Smooth muscle cell (in vitro differentiated cells): ENCODE measurements around the gene RDH12. TPM values are rescaled to one million over a fixed set of nuclear protein-coding genes. Genes with fewer than 3 reads are reported as not detected.

Experiments used
- DNase-seq: peaks from one replicate; lab custom pipeline; 2025; ENCODE audit not compliant: unreplicated experiment; lab: John Stamatoyannopoulos, UW
- H2AFZ ChIP-seq: fragments of 200-600 bp; sonication (generic); 2 replicates; pipeline ENCODE4 v1.6.0; 2016; ENCODE audit warnings: antibody characterized with exemption, low read depth, mild to moderate bottlenecking
- H3F3A ChIP-seq: fragments of 200-600 bp; sonication (generic); 2 replicates; pipeline ENCODE4 v1.6.0; 2017; ENCODE audit warnings: antibody characterized with exemption, low read depth
- H3K27ac ChIP-seq: fragments of 200-600 bp; sonication (generic); 2 replicates; pipeline ENCODE4 v1.5.1; 2016; ENCODE audit warnings: low read depth, mild to moderate bottlenecking
- H3K27me3 ChIP-seq: fragments of 200-600 bp; sonication (generic); 2 replicates; pipeline ENCODE4 v1.6.1; 2016; ENCODE audit warnings: low read depth, mild to moderate bottlenecking
- H3K36me3 ChIP-seq: fragments of 200-600 bp; sonication (generic); 2 replicates; pipeline ENCODE4 v1.5.1; 2016; ENCODE audit warnings: low read depth
- H3K4me1 ChIP-seq: fragments of 200-600 bp; sonication (generic); 2 replicates; pipeline ENCODE4 v1.5.1; 2016; ENCODE audit warnings: low read depth
- H3K4me2 ChIP-seq: fragments of 200-600 bp; sonication (generic); 2 replicates; pipeline ENCODE4 v1.6.0; 2016; ENCODE audit warnings: mild to moderate bottlenecking
- H3K4me3 ChIP-seq: fragments of 200-600 bp; sonication (generic); 2 replicates; pipeline ENCODE4 v1.5.1; 2016; ENCODE audit warnings: mild to moderate bottlenecking
- H3K79me2 ChIP-seq: fragments of 200-600 bp; sonication (generic); 2 replicates; pipeline ENCODE4 v1.6.0; 2016; ENCODE audit warnings: low read depth, mild to moderate bottlenecking
- H3K9ac ChIP-seq: fragments of 200-600 bp; sonication (generic); 2 replicates; pipeline ENCODE4 v1.6.0; 2016; ENCODE audit warnings: low read depth
- H3K9me3 ChIP-seq: fragments of 200-600 bp; sonication (generic); replicated peaks from 2 replicates; pipeline ENCODE4 v1.5.1; 2016; ENCODE audit warnings: low read depth
- H4K20me1 ChIP-seq: fragments of 200-600 bp; sonication (generic); 2 replicates; pipeline ENCODE4 v1.6.0; 2016; ENCODE audit warnings: low read depth
- CTCF ChIP-seq: fragments of 200-600 bp; sonication (generic); IDR thresholded peaks from 2 replicates; pipeline ENCODE4 v1.5.1; 2017; ENCODE audit warnings: borderline replicate concordance, mild to moderate bottlenecking, antibody characterized with exemption; ENCODE audit not compliant: insufficient read depth, poor library complexity, severe bottlenecking
- WGBS: methylation state at CpG from one replicate; pipeline ENCODE4 v1.1.7; 2016; ENCODE audit warnings: low lambda C conversion rate; 5-methylcytosine and 5-hydroxymethylcytosine counted together
- polyA plus RNA-seq: library from polyadenylated mRNA; unstranded; fragments of >200 nt; fragmentation: Nextera tagmentation; extraction: Ambion mirVana; gene quantifications from 2 replicates; pipeline ENCODE4 v1.2.1, GENCODE V29; 2016
- total RNA-seq: library from RNA; depleted of rRNA; stranded (reverse); fragments of >200 nt; gene quantifications from 2 replicates; pipeline ENCODE4 v1.2.3, GENCODE V29; 2014

RDH12 gene
- total and polyA plus RNA-seq, 2 experiments from 2014 or later, result 0.30 to 1.9 TPM

DNA sequence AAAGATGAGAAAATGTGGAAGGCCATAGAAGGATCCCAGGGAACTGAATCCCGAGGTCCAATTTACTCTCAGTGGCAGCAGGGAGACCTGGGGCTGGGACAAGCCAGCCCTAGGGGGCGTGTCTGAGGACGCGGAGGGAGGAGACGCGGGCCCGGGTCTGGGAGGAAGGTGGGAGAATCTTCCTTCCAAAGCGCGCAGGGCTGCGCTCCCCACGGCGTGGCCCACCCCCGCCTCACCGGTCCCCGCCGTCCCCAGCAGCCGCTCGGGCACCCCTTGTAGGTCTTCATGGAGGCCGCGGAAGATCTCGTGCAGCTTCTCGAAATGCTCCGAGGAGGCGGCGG lies 27.6 kb upstream of the RDH12 start:
- TF ChIP-seq CTCF, result peak; percentile 8
- DNase-seq, result peak; percentile 56
- 3% methylated on average over 18 of the region's 25 CpGs for WGBS
- Histone ChIP-seq H4K20me1 (peaks cover 55% of the 10 kb centered on the region), H3F3A (peaks cover 5% of the 10 kb centered on the region), H3K27ac (peak overlapping the region; percentile 99), H2AFZ (peak overlapping the region; percentile 96), H3K9ac (peak overlapping the region; percentile 100), H3K9me3 (no peaks in the 10 kb centered on the region), H3K79me2 (peaks cover 70% of the 10 kb centered on the region), H3K27me3 (no peaks in the 10 kb centered on the region), H3K36me3 (no peaks in the 10 kb centered on the region), H3K4me3 (peak overlapping the region; percentile 97), H3K4me2 (peak overlapping the region; percentile 91), H3K4me1 (peaks cover 8% of the 10 kb centered on the region)

DNA sequence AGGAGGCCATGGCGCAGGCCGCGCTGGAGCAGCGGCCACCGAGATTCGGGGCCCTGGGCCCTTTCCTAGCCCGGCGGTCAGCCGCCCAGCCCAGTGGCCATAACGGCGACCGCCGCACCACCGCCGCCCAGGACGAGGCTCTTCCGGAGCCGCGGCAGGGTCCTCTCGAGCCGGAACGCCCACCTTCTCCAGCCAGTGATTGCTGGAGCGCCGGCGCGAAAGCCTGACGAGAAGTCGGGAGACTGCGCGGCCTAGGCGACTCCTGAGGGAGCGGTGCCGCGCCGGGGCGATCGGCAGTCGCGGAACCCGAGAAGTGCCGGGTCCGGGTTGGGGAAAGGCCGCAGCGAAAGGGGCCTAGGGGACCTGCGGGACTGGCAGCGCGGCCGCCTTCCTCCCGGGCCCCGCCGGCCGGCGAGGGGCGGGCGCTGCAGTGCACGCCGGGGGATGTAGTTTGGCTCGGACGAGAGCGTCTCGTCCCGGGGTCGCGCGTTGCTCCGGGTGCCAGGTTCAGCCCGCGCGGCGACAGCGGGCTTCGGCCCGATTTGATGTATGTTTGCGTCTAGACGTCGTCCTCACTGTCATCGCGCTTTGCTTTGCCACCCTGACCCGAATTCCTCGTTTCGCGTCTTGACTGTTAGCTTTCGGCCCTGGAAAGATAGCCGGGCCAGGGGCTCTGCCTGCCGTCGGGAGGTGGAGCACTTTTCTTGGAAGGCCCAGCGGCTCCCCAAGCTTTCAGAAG lies 27.0 kb upstream of the RDH12 start, which contains the start of gene VTI1B:
TSS of gene VTI1B (minus strand) at position 153 of the 739 bp plus-strand sequence. CDS start at position 10, 143 bp downstream.
- Histone ChIP-seq H3K4me3 (peak within 1 kb of the TSS; percentile 97), H3K27me3 (no peaks in the 10 kb centered on the region), H3K27ac (peak within 1 kb of the TSS; percentile 99), H2AFZ (peak within 1 kb of the TSS; percentile 96), H3F3A (peaks cover 11% of the 10 kb centered on the region), H3K36me3 (no peaks in the 10 kb centered on the region), H3K79me2 (peaks cover 68% of the 10 kb centered on the region), H4K20me1 (peaks cover 59% of the 10 kb centered on the region), H3K9me3 (no peaks in the 10 kb centered on the region), H3K4me1 (peaks cover 8% of the 10 kb centered on the region), H3K9ac (peak within 1 kb of the TSS; percentile 100), H3K4me2 (peak within 1 kb of the TSS; percentile 91)
- peak; percentile 73 for DNase-seq
- under 1% methylated on average over 87 of the region's 87 CpGs for WGBS
- TF ChIP-seq CTCF, result no peak

- Histone ChIP-seq H3K4me3 (peak overlapping the region; percentile 97), H3K9me3 (no peaks in the 10 kb centered on the region), H3K27me3 (no peaks in the 10 kb centered on the region), H3K79me2 (peaks cover 63% of the 10 kb centered on the region), H3F3A (peaks cover 13% of the 10 kb centered on the region), H3K9ac (peak overlapping the region; percentile 100), H3K4me2 (peak overlapping the region; percentile 91), H2AFZ (peak overlapping the region; percentile 96), H3K36me3 (no peaks in the 10 kb centered on the region), H3K4me1 (peaks cover 8% of the 10 kb centered on the region), H4K20me1 (peaks cover 58% of the 10 kb centered on the region), H3K27ac (peak overlapping the region; percentile 99)
- TF ChIP-seq CTCF, result no peak
- no peak for DNase-seq
- 37% methylated on average over 15 of the region's 16 CpGs for WGBS
These were observed 26.5 kb upstream of the RDH12 start for GRCh38 chr14:67675219-67675582.

GRCh38 chr14:67679006-67679405 lies 22.7 kb upstream of the RDH12 start:
- H3K9ac ChIP-seq, result no peak overlapping the region
- H3K36me3 ChIP-seq, result peaks cover 1% of the 10 kb centered on the region
- H3K79me2 ChIP-seq, result peaks cover 44% of the 10 kb centered on the region
- no peak overlapping the region for H3K4me3 ChIP-seq
- peaks cover 30% of the 10 kb centered on the region for H3F3A ChIP-seq
- H2AFZ ChIP-seq, result no peak overlapping the region
- H4K20me1 ChIP-seq, result peaks cover 58% of the 10 kb centered on the region
- H3K4me2 ChIP-seq, result no peak overlapping the region
- peak overlapping the region; percentile 73 for H3K27ac ChIP-seq
- TF ChIP-seq CTCF, result no peak
- H3K27me3 ChIP-seq, result no peaks in the 10 kb centered on the region
- no peaks in the 10 kb centered on the region for H3K9me3 ChIP-seq
- DNase-seq, result no peak
- WGBS, result 89% methylated on average over 2 of the region's 2 CpGs
- H3K4me1 ChIP-seq, result no peaks in the 10 kb centered on the region
